ENCODE data around the gene MRPL47.

MRPL47 gene

DNA sequence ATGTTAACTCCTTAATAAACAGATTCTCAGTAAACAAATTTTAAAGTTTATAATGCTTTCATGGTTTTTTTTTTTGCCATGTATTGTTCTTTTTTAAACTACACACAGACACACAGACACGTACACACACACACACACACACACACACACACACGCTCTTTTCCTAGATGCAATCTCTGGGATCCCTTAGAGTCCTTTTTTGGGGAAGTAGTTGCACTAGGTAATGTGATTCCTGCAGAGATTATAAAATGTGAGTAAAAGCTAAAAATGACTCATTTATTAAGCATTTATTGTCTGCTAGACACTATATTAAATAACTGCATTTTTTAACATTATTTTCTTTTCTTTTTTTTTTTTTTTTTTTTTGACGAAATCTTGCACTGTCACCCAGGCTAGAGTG lies 20.0 kb upstream of the MRPL47 start:
- Histone ChIP-seq H3K4me1 (ENCODE audit: control insufficient read depth in 5 of 5, insufficient read depth in 5 of 5, low read length in 5 of 5) (no peaks in the 10 kb centered on the region), H3K36me3 (ENCODE audit: control insufficient read depth in 5 of 5, insufficient read depth in 5 of 5, low read length in 5 of 5) (peaks cover 29 to 50% (median 38%) of the 10 kb centered on the region in 5 donors), H3K9me3 (ENCODE audit: control insufficient read depth in 5 of 5, low read length in 5 of 5) (no peaks in the 10 kb centered on the region), H3K4me3 (ENCODE audit: low read depth in 1 of 5, low read length in 5 of 5) (no peak overlapping the region), H3K9ac (ENCODE audit: low read length in 5 of 5) (no peak overlapping the region), H3K27ac (ENCODE audit: low read depth, low read length) (no peak overlapping the region), H3K27me3 (ENCODE audit: control insufficient read depth in 5 of 5, insufficient read depth in 4 of 5, low read length in 5 of 5) (no peaks in the 10 kb centered on the region)

DNA sequence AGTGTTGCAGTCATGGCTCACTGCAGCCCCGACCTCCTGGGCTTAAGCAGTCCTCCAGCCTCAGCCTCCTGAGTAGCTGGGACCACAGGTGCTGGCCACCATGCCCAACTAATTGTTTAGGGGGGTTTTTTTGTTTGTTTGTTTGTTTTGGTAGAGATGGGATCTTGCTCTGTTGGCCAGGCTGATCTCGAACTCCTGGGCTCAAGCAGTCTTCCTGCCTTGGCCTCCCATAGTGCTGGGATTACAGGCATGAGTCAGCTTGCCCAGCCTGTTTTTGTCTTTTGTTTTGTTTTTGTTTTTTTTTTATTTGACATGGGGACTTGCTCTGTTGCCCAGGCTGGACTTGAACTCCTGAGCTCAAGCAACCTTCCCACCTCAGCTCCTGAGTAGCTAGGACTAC lies 17.6 kb upstream of the MRPL47 start:
- H3K4me3 ChIP-seq (ENCODE audit: low read depth in 1 of 5, low read length in 5 of 5): no peak overlapping the region
- peaks cover 37 to 60% (median 52%) of the 10 kb centered on the region in 5 donors for H3K36me3 ChIP-seq (ENCODE audit: control insufficient read depth in 5 of 5, insufficient read depth in 5 of 5, low read length in 5 of 5)
- no peak overlapping the region for H3K27ac ChIP-seq (ENCODE audit: low read depth, low read length)
- H3K27me3 ChIP-seq (ENCODE audit: control insufficient read depth in 5 of 5, insufficient read depth in 4 of 5, low read length in 5 of 5): no peaks in the 10 kb centered on the region
- no peaks in the 10 kb centered on the region for H3K4me1 ChIP-seq (ENCODE audit: control insufficient read depth in 5 of 5, insufficient read depth in 5 of 5, low read length in 5 of 5)
- H3K9me3 ChIP-seq (ENCODE audit: control insufficient read depth in 5 of 5, low read length in 5 of 5): no peaks in the 10 kb centered on the region
- no peak overlapping the region for H3K9ac ChIP-seq (ENCODE audit: low read length in 5 of 5)

- Histone ChIP-seq H3K4me1 (ENCODE audit: control insufficient read depth in 5 of 5, insufficient read depth in 5 of 5, low read length in 5 of 5) (peaks cover 0 to 6% (median 0%) of the 10 kb centered on the region in 5 donors), H3K27ac (ENCODE audit: low read depth, low read length) (no peak overlapping the region), H3K36me3 (ENCODE audit: control insufficient read depth in 5 of 5, insufficient read depth in 5 of 5, low read length in 5 of 5) (peaks cover 10 to 21% (median 13%) of the 10 kb centered on the region in 5 donors), H3K9ac (ENCODE audit: low read length in 5 of 5) (no peak overlapping the region), H3K27me3 (ENCODE audit: control insufficient read depth in 5 of 5, insufficient read depth in 4 of 5, low read length in 5 of 5) (no peaks in the 10 kb centered on the region), H3K9me3 (ENCODE audit: control insufficient read depth in 5 of 5, low read length in 5 of 5) (no peaks in the 10 kb centered on the region), H3K4me3 (ENCODE audit: low read depth in 1 of 5, low read length in 5 of 5) (no peak overlapping the region)
Observed at GRCh38 chr3:179615458-179616173, 11.2 kb upstream of the MRPL47 start.

DNA sequence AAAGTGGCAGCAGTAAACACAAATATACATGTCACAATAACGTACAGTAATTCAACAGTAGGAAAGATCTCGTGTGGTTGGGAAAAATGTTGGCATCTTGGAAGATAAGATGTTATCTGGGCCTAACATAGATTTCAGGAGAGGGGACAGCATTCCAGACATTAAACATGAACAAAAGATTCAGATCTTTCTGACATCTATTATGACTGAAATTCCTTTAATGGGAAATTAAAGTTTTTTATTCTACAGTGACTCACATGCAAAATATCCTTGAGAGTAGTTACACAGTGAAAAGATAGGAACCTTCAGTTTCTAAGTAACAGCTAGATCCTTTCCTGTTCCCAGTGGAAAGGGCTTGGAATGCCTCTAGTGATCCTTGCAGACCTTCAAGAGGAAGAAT lies 9.4 kb upstream of the MRPL47 start:
- Histone ChIP-seq H3K36me3 (ENCODE audit: control insufficient read depth in 5 of 5, insufficient read depth in 5 of 5, low read length in 5 of 5) (peaks cover 10 to 20% (median 12%) of the 10 kb centered on the region in 5 donors), H3K9me3 (ENCODE audit: control insufficient read depth in 5 of 5, low read length in 5 of 5) (no peaks in the 10 kb centered on the region), H3K9ac (ENCODE audit: low read length in 5 of 5) (no peak overlapping the region), H3K27ac (ENCODE audit: low read depth, low read length) (no peak overlapping the region), H3K4me1 (ENCODE audit: control insufficient read depth in 5 of 5, insufficient read depth in 5 of 5, low read length in 5 of 5) (peaks cover 0 to 7% (median 0%) of the 10 kb centered on the region in 5 donors), H3K4me3 (ENCODE audit: low read depth in 1 of 5, low read length in 5 of 5) (no peak overlapping the region), H3K27me3 (ENCODE audit: control insufficient read depth in 5 of 5, insufficient read depth in 4 of 5, low read length in 5 of 5) (no peaks in the 10 kb centered on the region)

- no peak overlapping the region for H3K9ac ChIP-seq (ENCODE audit: low read length in 5 of 5)
- H3K36me3 ChIP-seq (ENCODE audit: control insufficient read depth in 5 of 5, insufficient read depth in 5 of 5, low read length in 5 of 5): peaks cover 0 to 7% (median 4%) of the 10 kb centered on the region in 5 donors
- no peaks in the 10 kb centered on the region for H3K9me3 ChIP-seq (ENCODE audit: control insufficient read depth in 5 of 5, low read length in 5 of 5)
- peaks cover 1 to 21% (median 17%) of the 10 kb centered on the region in 5 donors for H3K4me1 ChIP-seq (ENCODE audit: control insufficient read depth in 5 of 5, insufficient read depth in 5 of 5, low read length in 5 of 5)
- no peak overlapping the region for H3K27ac ChIP-seq (ENCODE audit: low read depth, low read length)
- H3K4me3 ChIP-seq (ENCODE audit: low read depth in 1 of 5, low read length in 5 of 5): no peak overlapping the region
- no peaks in the 10 kb centered on the region for H3K27me3 ChIP-seq (ENCODE audit: control insufficient read depth in 5 of 5, insufficient read depth in 4 of 5, low read length in 5 of 5)
Observed at GRCh38 chr3:179610066-179610465, 5.6 kb upstream of the MRPL47 start.

- H3K9me3 ChIP-seq (ENCODE audit: control insufficient read depth in 5 of 5, low read length in 5 of 5): no peaks in the 10 kb centered on the region
- peaks cover 0 to 7% (median 4%) of the 10 kb centered on the region in 5 donors for H3K36me3 ChIP-seq (ENCODE audit: control insufficient read depth in 5 of 5, insufficient read depth in 5 of 5, low read length in 5 of 5)
- H3K4me1 ChIP-seq (ENCODE audit: control insufficient read depth in 5 of 5, insufficient read depth in 5 of 5, low read length in 5 of 5): peaks cover 1 to 24% (median 18%) of the 10 kb centered on the region in 5 donors
- H3K4me3 ChIP-seq (ENCODE audit: low read depth in 1 of 5, low read length in 5 of 5): no peak overlapping the region
- H3K27me3 ChIP-seq (ENCODE audit: control insufficient read depth in 5 of 5, insufficient read depth in 4 of 5, low read length in 5 of 5): no peaks in the 10 kb centered on the region
- no peak overlapping the region for H3K27ac ChIP-seq (ENCODE audit: low read depth, low read length)
- H3K9ac ChIP-seq (ENCODE audit: low read length in 5 of 5): peak overlapping the region in 1 of 5 donors; percentile 13
Observed at GRCh38 chr3:179608931-179609720, 4.7 kb upstream of the MRPL47 start.

GRCh38 chr3:179606534-179607085 lies 2.2 kb upstream of the MRPL47 start:
- Histone ChIP-seq H3K9me3 (ENCODE audit: control insufficient read depth in 5 of 5, low read length in 5 of 5) (no peaks in the 10 kb centered on the region), H3K27ac (ENCODE audit: low read depth, low read length) (no peak overlapping the region), H3K4me3 (ENCODE audit: low read depth in 1 of 5, low read length in 5 of 5) (no peak overlapping the region), H3K27me3 (ENCODE audit: control insufficient read depth in 5 of 5, insufficient read depth in 4 of 5, low read length in 5 of 5) (no peaks in the 10 kb centered on the region), H3K9ac (ENCODE audit: low read length in 5 of 5) (peak overlapping the region in 1 of 5 donors; percentile 4), H3K36me3 (ENCODE audit: control insufficient read depth in 5 of 5, insufficient read depth in 5 of 5, low read length in 5 of 5) (peaks cover under 1 to 9% (median 2%) of the 10 kb centered on the region in 5 donors), H3K4me1 (ENCODE audit: control insufficient read depth in 5 of 5, insufficient read depth in 5 of 5, low read length in 5 of 5) (peaks cover 1 to 36% (median 29%) of the 10 kb centered on the region in 5 donors)

DNA sequence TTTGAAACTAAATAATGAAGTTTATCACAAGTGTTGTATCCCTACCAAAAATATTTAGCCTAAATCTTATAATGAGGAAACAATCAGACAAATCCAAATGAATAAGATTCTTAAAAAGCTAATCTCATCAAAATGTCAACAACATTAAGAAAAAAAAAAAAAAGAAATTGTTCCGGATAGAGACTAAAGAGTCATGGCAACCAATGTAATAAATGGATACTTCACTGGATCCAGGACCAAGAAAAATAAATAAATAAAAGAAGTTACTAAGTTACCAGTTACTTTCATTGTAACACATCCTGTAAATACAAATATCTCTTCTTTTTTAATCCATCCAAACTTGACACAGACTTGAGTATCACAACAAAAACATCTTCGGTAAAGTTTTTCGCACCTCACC lies 607 bp downstream of the MRPL47 start:
- no peaks in the 10 kb centered on the region for H3K27me3 ChIP-seq (ENCODE audit: control insufficient read depth in 5 of 5, insufficient read depth in 4 of 5, low read length in 5 of 5)
- peak overlapping the region; percentile 51 to 99 (median 97) for H3K9ac ChIP-seq (ENCODE audit: low read length in 5 of 5)
- H3K9me3 ChIP-seq (ENCODE audit: control insufficient read depth in 5 of 5, low read length in 5 of 5): no peaks in the 10 kb centered on the region
- peak overlapping the region; percentile 98 to 100 (median 99) for H3K4me3 ChIP-seq (ENCODE audit: low read depth in 1 of 5, low read length in 5 of 5)
- peak overlapping the region; percentile 95 for H3K27ac ChIP-seq (ENCODE audit: low read depth, low read length)
- peaks cover 1 to 31% (median 29%) of the 10 kb centered on the region in 5 donors for H3K4me1 ChIP-seq (ENCODE audit: control insufficient read depth in 5 of 5, insufficient read depth in 5 of 5, low read length in 5 of 5)
- peaks cover 12 to 32% (median 28%) of the 10 kb centered on the region in 5 donors for H3K36me3 ChIP-seq (ENCODE audit: control insufficient read depth in 5 of 5, insufficient read depth in 5 of 5, low read length in 5 of 5)

- H3K27me3 ChIP-seq (ENCODE audit: control insufficient read depth in 5 of 5, insufficient read depth in 4 of 5, low read length in 5 of 5): no peaks in the 10 kb centered on the region
- H3K36me3 ChIP-seq (ENCODE audit: control insufficient read depth in 5 of 5, insufficient read depth in 5 of 5, low read length in 5 of 5): peaks cover 15 to 37% (median 33%) of the 10 kb centered on the region in 5 donors
- peak overlapping the region in 3 of 5 donors; percentile 13 to 68 (median 39) for H3K9ac ChIP-seq (ENCODE audit: low read length in 5 of 5)
- H3K9me3 ChIP-seq (ENCODE audit: control insufficient read depth in 5 of 5, low read length in 5 of 5): no peaks in the 10 kb centered on the region
- H3K4me3 ChIP-seq (ENCODE audit: low read depth in 1 of 5, low read length in 5 of 5): peak overlapping the region in 3 of 5 donors; percentile 15 to 99 (median 98)
- H3K27ac ChIP-seq (ENCODE audit: low read depth, low read length): no peak overlapping the region
- H3K4me1 ChIP-seq (ENCODE audit: control insufficient read depth in 5 of 5, insufficient read depth in 5 of 5, low read length in 5 of 5): peaks cover 1 to 31% (median 29%) of the 10 kb centered on the region in 5 donors
Observed at GRCh38 chr3:179603321-179603720, 1.1 kb downstream of the MRPL47 start.

All from subcutaneous abdominal adipose tissue (tissue), 5 donors.